GM21717 (cell line): ENCODE measurements around the gene TMEM86B.

ENCODE experiments used
- ATAC-seq: cut with Tn5 transposase; IDR thresholded peaks from one replicate; pipeline ENCODE4 v1.9.1; 2021; ENCODE audit warnings: mild to moderate bottlenecking, moderate library complexity; ENCODE audit not compliant: unreplicated experiment

Gene TMEM86B, protein sequence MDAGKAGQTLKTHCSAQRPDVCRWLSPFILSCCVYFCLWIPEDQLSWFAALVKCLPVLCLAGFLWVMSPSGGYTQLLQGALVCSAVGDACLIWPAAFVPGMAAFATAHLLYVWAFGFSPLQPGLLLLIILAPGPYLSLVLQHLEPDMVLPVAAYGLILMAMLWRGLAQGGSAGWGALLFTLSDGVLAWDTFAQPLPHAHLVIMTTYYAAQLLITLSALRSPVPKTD

DNA sequence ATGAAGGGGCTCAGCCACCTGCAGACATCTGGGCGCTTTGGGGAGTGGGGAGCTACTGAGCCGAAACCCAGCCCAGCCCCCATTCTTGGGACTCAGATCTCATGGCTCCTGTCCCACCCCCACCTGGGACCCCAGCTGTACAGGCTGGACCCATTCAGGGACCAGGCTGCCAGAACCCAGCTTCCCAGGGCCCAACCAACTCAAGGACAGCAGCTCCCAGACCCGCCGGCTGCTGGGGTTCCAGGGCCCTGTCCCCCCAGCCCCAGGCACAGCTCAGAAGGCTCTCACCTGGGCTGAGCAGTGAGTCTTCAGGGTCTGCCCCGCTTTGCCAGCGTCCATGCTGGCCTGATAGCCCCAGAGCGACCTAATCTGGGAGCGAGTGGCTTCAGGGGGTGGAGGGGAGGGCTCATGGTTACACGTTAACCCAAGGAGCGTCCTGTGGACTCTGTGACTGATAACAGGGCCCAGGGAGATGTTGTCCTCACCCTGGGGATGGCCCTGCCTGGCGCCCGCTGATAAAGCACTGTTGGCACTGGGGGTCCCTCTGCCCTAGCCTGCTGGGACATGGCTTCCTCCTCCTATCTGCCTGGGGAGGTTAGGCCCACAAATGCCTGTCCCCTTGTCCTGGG, at the start of gene TMEM86B:
TSS of gene TMEM86B (minus strand) at position 361 of the 629 bp plus-strand sequence. CDS start at position 339, 22 bp downstream.
- ATAC-seq: no peak

DNA sequence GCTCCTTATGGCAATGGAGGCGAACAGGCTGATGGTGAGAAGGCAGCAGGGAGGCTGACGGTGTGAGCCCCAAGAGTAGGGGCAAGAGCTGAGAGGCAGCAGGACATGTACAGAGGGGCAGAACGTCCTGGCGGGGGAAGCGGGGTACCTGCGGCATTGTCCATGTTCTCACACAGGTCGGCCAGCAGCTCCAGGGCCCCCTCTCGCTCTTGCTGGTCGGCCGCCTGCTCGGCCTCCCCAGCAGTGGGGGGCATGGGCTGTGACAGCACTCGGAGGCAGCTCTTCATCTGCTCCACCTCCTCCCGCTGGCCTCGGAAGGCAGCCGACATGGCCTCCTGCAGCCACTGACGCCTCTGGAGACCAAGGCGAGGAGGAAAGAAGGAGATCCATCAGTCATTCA, 48.9 kb upstream of the TMEM86B start:
- no peak for ATAC-seq

DNA sequence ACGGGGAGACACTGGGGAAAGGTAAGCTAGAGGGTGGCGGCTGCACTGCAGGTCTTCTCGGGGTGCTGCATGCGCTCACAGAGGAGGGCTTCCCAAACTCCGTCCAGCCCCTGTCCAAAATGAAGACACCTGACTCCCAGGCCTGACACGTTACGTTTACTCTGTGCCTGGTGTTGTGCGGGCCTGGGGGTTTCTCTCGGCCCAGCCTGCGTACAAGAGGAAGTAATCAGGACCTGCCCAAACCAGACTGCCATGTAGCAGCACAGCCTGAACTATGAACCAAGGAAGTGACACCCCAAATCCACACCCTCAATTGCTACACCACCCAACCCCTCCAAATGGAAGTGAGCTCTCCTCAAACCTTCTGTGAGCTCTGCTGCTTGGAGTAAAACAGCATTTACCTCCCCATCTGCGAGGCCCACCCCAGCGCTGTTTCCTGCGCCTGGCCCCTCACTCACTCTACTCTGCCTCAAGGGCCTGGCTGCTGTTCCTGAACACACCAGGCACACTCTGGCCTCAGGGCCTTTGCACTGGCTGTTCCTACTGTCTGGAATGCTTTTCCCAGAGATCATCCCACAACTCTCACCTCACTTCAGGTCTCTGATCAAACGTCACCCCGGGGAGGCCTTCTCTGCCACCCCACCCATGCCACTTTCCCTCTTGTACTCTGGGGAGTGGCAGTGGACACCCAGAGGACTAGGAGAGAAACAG, 48.3 kb upstream of the TMEM86B start:
- no peak for ATAC-seq

DNA sequence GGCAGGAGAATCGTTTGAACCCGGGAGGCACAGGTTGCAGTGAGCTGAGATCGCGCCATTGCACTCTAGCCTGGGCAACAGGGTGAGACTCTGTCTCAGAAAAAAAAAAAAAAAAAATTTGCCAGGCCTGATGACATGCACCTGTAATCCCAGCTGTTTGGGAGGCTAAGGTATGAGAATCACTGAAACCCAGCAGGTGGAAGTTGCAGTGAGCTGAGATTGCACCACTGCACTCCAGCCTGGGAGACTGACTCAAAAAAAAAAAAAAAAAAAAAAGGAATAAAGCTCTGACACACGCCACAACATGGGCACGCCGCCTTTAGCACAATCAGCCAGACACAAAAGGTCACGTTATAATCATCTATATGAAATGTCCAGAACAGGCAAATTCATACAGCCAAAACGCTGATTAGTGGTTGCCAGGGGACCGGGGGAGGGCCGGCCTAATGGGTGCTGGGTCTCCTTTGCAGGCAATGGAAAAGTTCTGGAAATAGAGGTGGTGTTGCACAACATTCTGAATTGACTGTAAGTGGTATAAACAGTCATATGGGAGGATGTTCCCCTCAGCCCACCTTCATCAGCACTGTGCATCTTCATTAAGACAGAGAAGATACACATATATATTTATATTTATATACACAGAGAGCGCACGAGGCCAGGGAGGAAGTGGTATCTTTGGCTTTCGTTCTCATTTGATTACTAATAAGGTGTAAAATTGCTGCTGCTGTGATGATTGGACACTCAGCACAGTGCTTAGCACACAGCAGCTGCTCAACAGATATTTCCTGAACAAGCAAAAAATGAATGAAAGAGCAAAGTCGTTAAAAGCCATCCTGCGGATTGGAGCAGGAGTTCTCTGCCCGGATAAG, 47.5 kb upstream of the TMEM86B start:
- no peak for ATAC-seq

DNA sequence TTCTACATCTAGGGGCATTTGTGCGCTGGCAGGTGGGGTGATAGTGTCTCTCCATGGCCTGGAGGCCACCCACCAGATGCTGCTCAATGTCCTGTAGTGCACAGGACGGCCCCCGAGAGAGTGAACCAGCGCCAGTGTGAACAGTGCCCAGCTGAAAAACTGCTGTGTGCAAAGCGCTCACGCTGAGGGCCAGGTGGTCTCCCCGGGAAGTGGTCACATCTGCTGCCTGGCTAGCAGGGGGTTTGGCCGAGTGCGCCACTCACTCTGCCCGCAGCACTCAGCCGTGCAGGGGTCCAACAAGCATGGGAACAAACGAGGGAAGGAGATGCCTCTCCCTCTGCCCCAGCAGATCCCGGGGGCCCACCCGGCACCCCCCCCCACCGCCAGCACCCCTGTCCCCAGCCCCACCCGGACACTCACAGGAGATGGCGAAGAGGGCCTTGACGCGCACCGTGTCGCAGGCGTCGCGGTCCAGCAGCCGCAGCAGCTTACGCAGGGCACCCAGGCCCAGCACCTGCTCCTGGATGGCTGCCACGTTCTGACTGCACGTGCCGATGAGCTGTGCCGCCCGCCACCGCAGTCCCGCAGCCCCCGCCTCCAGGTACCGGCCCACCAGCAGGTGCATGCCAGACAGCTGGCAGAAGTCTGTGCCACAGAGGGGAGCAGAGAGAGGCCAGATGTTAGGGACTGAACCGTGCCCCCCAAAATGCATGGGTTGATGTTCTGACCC, 45.6 kb upstream of the TMEM86B start:
- ATAC-seq: no peak

DNA sequence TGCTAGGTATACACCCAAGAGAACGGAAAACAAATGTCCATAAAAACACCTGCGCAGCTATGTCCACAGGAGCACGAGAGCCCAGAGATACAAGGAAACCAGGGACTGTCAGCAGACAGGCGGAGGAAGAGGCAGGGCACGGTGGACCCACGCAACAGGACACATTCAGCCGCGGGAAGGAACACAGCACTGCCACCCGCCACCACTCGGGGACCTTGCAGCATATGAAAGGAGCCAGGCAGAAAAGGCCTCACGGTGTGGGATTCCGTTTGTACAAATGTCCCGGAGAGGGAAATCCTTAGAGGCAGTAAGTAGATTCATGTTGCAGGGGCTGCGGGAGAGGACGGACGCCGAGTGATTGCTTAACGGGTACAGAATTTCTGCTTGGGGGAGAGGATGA, 43.6 kb upstream of the TMEM86B start:
- no peak for ATAC-seq

DNA sequence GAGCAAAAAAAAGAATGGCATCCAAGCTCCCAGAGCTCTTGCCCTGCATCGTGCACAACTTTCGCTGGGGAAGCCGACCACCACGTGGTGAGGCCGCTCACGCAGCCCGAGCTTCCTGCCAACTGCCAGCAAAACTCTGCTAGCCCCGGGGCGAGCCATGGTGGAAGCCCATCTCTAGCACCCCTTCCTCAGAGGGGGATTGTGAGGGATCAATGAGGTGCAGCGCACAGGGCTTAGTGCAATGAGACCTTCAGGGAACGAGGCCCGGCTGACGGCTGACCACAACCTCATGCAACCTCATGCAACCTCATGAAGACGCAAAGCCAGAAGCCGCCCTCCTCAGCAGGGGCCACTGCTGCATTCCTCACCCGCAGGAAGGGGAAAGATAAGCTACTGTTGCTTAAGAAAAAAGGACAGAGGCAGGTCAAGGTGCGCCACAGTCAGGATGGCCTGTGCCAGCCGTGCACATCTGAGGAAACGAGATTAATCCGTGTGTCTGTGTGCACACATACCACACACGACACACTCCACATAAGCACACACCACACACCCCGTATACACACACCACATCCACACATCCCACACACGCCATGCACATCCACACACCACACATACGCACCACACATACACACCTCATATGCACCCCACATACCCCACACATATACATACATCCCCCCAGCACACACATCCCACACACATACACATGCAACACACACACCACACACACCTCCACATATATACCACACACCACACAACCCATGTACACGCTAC, 41.8 kb upstream of the TMEM86B start:
- no peak for ATAC-seq

DNA sequence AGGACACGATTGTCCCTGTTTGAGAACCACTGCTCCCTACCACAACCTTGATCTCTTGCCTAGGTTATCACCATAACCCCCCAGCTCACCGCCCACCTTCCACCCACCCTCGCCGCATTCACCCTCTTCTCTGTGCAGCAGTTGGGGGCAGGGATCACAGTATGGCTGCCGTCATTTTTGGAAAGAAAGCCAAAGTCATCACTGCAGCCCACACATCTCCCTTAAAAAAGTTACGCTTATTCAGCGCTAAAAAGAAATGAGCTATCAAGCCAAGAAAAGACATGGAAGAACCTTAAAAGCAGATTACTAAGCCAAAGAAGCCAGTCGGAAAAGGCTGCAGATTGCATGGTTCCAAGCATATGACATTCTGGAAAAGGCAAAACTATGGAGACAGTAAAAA, 40.7 kb upstream of the TMEM86B start:
- no peak for ATAC-seq

DNA sequence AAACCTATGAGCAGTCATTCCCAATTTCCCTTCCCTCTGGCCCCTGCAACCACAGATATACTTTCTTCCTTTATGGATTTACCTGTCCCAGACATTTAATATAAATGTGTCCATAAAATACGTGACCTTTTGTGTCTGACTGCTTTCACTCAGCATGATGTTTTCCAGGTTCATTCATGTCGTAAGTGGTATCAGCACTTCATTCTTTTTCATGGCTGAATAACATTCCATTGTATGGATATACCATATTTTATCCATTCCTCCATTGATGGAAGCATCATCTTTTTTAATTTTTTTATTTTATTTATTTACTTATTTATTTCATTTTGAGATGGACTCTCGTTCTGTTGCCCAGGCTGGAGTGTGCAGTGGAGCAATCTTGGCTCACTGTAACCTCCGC, 38.3 kb upstream of the TMEM86B start:
- no peak for ATAC-seq

DNA sequence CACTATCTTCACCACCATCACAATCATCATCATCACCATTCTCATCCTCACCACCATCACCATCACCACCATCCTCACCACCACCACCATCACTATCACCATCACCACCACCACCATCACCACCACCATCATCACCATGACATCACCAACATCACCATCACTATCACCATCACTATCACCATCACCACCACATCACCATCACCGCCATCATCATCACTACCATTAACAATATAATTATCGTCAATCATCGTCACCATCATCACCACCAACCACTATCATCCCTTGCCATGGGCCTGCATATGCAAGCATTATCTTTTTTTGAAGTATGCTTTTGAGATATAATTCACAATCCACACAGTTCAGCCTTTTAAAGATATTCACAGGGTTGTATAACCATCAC, 37.8 kb upstream of the TMEM86B start:
- ATAC-seq: no peak

DNA sequence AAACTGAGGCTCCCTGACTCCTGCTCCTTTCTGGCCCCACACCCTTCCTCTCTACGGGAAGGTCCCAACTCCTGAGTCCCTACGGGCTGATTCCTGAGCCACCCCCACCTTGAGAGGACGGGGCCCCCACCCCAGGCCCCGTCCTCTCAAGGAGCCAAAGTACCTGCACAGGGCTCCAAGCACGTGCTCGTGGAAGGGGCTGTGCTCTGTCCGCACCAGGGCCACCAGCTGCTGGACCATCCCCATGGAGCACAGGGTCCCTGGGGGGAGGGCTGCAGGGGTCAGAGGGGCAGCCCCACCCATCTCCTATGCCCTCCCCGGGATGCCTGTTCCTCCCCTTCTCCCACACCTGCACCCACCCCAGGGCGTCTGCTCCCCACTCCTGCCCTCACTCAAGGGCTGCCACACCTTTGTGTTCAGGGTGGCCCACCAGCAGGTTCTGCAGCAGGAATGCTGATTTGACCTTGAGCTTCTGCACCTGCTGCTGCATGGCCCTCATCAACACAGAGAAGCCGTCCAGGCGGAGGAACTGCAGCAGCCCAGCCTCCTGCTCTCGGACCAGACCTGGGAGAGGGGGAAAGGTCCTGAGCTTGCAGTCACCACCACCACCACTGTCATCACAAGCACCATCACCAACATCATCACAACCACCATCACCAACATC, 37.3 kb upstream of the TMEM86B start:
- no peak for ATAC-seq

DNA sequence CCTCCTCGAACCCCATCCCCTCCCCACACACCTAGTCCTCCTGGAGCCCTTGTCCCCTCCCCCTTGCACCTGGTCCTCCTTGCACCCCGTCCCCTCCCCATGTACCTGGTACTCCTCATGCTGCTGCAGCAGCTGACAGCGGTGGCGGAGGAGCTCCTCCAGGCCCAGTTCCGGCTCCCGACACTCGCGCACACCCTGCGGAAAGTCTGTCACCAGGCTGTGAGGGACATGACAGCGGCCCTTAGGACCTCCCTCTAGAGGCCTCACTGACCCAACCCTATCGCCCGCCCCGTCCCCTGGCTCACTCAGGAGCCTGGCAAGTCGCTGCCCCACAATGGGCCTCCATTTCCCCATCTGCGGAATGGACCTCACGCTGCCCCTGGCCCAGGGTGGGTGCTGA, 36.6 kb upstream of the TMEM86B start:
- no peak for ATAC-seq

DNA sequence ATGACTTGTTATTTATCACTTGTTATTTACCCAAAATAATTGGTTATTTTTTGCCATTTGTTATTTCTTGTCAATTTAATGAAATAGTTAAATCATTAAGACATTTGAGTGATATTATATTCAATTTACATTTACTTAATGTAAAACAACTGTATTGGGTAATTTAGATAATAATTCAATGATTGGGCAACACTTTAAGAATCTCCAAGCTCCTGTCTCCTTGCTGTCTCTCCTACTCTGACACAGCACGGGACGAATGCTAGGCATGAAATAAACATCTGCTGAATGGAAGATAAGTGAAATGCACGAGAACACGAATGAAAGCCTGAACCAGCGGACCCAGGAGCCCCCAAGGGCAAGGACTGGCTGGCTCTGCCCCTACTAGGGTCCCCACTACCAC, 36.0 kb upstream of the TMEM86B start:
- no peak for ATAC-seq

DNA sequence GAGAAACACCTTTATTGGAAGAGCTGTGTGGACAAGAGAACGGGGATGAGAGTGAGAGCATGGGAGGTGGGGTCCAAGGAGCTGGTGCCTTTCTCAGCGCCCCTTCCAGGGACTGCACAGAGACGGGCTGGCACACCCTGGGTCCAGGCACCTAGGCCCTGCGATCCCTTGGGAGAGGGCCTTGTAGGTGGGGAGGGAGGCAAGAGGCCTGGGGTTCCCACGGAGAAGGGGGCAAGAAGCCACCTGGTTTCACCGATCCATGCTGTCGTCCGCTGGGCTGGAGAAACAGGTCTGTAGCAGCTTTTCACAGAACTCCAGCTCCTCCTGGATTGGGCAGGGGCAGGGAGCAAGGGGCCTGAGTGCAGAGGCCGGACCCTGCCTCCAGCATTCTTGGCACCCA, 33.8 kb upstream of the TMEM86B start:
- ATAC-seq: no peak

DNA sequence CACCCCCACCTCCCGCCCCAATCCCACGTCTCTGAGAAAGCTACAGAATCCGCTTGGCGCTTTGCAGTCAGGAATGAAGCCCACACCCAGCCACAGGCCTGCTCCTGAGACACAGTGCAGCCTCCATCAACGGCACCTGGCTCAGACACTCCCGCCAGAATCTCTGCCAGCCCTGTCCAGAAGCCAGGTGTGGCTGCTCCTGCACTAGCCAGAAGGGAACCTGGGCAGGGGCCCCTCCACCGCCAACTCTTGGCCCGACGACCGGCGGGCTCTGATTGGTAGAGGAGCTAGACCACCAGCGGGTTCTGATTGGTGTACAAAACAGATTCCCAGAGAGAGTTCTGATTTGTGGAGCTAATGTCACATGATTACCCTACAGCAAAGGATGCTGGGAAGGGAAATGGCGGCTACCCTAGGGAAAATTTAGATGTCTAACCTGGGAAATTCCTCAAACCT, 33.1 kb upstream of the TMEM86B start:
- no peak for ATAC-seq

DNA sequence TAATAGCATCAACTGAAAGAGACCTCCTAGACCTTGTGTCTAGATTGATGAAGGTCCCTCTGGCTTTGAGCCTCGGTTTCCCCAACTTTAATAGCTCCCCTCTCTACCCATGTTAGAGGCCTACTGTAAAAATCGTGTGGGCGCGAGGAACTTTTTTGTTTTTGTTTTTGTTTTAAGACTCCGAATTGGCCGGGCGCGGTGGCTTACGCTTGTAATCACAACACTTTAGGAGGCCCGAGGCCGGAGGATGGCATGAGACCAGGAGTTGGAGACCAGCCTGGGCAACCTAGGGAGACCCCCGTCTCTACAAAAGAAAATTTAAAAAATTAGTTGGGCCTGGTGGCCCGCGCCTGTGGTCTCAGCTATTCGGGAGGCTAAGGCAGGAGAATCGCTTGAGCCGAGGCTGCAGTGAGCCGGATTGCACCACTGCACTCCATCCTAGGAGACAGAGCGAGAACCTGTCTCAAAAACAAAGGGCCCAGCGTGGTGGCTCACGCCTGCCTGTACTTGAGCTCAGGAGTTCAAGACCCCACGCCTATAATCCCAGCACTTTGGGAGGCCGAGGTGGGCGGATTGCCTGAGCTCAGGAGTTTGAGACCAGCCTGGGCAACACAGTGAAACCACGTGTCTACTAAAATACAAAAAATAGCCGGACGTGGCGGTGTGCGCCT, 31.1 kb upstream of the TMEM86B start:
- no peak for ATAC-seq

DNA sequence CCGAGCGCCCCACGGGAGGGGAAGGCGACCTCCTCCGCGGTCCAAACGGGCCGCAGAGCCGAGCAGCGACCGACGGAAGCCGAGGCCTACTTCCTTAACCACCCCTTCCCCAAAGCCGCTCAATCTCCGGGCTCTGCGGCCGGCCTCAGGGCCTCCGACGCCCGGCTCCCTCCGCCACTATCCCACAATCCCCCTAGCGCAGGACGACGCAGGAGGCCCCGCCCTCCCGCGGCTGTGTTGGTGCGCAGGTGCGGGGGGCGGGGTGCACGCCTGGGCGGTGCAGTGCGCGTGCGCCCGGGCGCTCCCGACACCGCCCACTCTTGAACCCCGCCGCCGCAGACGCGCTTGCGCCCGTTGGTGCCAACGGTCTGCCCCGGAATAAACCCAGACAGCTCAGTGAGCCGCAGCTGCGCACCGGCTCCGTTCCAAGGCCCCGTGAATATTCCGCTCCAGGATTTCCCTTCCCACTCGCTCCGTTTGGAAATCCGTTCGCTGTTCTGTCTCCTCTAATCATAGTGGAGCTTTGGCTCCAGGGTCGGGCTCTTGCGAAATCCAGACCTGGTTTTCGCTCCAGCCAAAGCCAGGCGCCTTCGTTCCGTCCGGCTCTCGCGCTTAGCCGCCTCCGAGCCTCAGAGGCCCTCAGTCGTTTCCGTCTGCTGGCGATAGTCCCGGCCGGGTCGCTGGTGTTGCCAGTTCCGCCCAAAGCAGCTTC, 30.4 kb upstream of the TMEM86B start, which contains the start of gene PPP6R1:
TSS of gene PPP6R1 (minus strand) at position 190 of the 712 bp plus-strand sequence. CDS start 11,914 bp downstream, outside the sequence.
- peak; percentile 45 for ATAC-seq

DNA sequence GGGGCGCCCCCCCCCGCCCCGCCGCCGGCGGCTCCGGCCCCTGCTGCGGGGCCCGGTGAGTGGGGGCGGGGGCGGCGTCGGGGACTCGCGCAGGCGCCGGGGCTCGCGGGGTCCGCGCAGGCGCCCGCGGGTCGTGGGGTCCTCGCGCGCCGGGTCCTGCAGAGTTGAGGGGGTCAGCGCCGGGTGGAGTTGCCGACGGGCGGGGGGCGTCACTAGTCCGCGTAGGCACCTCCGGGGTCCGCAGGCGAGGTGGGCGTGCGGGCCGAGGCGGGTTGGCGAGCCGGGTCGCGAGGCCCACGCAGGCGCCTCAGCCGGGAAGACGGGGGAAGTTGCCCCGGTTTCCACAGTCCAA, 29.9 kb upstream of the TMEM86B start:
- ATAC-seq: peak; percentile 11
